HUES6 (cell line): ENCODE data around the gene CARM1.
"Not testable (repeated sequence)": the region's sequence is repeated elsewhere in the genome, so short reads cannot be mapped to it uniquely, and the experiment has no call there.

Experiments
- H3K27ac ChIP-seq: 2 replicates; pipeline ENCODE4 v1.7.0; 2013; ENCODE audit warnings: low read depth, mild to moderate bottlenecking, low read length, inconsistent platforms
- H3K27me3 ChIP-seq: 2 replicates; pipeline ENCODE4 v1.6.1; 2013; ENCODE audit warnings: low read length; ENCODE audit not compliant: control insufficient read depth, insufficient read depth
- H3K36me3 ChIP-seq: 2 replicates; pipeline ENCODE4 v1.6.1; 2013; ENCODE audit warnings: low read length; ENCODE audit not compliant: control insufficient read depth, insufficient read depth
- H3K4me1 ChIP-seq: 2 replicates; pipeline ENCODE4 v1.6.1; 2013; ENCODE audit warnings: low read length; ENCODE audit not compliant: control insufficient read depth, insufficient read depth
- H3K4me3 ChIP-seq: 2 replicates; pipeline ENCODE4 v1.5.1; 2013; ENCODE audit warnings: low read depth, low read length
- H3K9ac ChIP-seq: one replicate; pipeline ENCODE4 v1.6.1; 2013; ENCODE audit warnings: mild to moderate bottlenecking, low read length
- H3K9me3 ChIP-seq: 2 replicates; pipeline ENCODE4 v1.6.1; 2013; ENCODE audit warnings: low read depth, low read length; ENCODE audit not compliant: control insufficient read depth, insufficient read depth

CARM1 gene

DNA sequence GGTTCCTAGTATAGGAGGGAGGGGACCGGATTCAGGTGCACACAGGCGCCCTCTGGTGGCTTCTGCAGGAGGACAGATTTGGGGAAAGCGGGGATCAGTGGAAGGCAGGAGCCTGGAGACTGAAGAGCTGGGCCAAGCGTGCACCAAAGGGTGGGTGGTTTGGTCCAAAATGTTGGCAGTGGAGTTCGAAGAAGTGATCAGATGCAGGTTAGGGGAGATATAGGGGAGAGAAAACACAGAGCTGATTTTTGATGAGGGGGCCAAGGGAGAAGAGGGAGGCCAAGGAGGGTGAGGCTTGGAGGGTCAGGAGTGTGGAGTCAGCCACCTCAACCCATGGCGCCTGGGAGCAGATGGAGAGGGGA, 6.8 kb upstream of the CARM1 start:
- no peaks in the 10 kb centered on the region for H3K27me3 ChIP-seq
- no peak overlapping the region for H3K9ac ChIP-seq
- no peak overlapping the region for H3K4me3 ChIP-seq
- H3K9me3 ChIP-seq = no peaks in the 10 kb centered on the region
- H3K27ac ChIP-seq = no peak overlapping the region
- H3K4me1 ChIP-seq = peaks cover 10% of the 10 kb centered on the region; the same call in 1 of the 2 replicates
- no peaks in the 10 kb centered on the region for H3K36me3 ChIP-seq

DNA sequence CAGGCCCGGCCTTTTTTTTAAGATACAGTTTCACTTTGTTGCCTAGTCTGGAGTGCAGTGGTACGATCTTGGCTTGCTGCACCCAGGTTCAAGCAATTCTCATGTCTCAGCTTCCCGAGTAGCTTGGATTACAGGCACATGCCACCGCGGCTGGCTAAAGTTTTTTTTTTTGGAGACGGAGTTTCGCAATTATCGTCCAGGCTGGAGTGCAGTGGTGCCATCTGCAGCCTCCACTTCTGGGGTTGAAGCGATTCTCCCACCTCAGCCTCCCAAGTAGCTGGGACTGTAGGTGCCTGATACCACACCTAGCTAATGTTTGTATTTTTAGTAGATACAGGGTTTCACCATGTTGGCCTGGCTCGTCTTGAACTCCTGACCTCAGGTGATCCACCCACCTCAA, 4.9 kb upstream of the CARM1 start:
- no peak overlapping the region for H3K4me3 ChIP-seq
- no peaks in the 10 kb centered on the region for H3K9me3 ChIP-seq
- no peaks in the 10 kb centered on the region for H3K36me3 ChIP-seq
- H3K27ac ChIP-seq = no peak overlapping the region
- H3K27me3 ChIP-seq = no peaks in the 10 kb centered on the region
- H3K4me1 ChIP-seq = peaks cover 10% of the 10 kb centered on the region; the same call in 1 of the 2 replicates
- no peak overlapping the region for H3K9ac ChIP-seq

DNA sequence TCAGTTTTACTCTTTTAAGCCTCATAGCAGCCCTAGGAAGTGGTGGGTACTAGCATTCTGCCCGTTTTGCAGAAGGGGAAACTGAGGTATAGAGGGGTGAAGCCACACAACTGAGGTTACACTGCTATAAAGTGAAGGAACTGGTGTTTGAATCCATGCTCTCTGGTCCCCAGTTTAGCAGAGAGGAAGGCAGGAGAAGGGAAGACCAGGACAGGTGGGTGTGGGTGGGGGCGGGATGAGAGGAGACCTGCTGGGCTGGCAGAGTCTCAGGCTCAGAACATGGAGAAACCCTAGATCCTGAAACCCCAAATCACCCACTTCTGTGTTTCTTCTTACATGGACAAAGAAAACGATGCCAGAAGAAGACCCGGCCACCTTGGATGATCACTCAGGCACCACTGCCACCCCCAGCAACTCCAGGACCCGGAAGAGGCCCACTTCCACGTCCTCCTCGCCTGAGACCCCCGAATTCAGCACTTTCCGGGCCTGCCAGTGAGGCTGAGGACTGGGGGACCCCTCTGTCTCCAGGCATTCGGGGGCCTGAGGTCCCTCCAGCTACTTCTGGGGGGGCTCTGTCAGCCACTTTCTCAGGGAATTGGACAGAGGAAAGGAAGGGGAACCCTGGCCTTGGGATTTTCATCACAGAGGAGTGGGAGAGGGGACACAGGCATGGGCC, 2.3 kb upstream of the CARM1 start:
- no peaks in the 10 kb centered on the region for H3K9me3 ChIP-seq
- H3K4me3 ChIP-seq = no peak overlapping the region
- H3K27ac ChIP-seq = no peak overlapping the region
- H3K9ac ChIP-seq = no peak overlapping the region
- no peaks in the 10 kb centered on the region for H3K27me3 ChIP-seq
- H3K4me1 ChIP-seq = peaks cover 9% of the 10 kb centered on the region; the same call in 1 of the 2 replicates
- H3K36me3 ChIP-seq = no peaks in the 10 kb centered on the region

DNA sequence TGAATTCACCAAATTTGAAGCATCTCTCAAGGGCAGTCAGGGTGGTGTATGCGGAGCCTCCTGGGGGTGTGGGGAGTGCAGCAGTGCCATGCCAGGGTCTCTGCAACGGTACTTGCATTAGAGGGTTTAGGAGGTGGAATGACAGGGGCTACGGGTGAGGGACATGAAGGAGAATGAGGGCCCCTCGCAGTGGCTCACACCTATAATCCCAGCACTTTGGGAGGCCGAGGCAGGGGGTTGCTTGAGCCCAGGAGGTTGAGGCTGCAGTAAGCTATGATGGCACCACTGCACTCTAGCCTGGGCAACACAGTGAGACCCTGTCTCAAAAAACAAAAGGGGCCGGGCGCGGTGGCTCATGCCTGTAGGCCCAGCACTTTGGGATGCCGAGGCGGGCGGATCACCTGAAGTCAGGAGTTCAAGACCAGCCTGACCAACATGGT, 1.5 kb upstream of the CARM1 start:
- not testable (repeated sequence) for H3K27ac ChIP-seq, H3K4me3 ChIP-seq, H3K9me3 ChIP-seq, H3K36me3 ChIP-seq, H3K27me3 ChIP-seq, H3K4me1 ChIP-seq
- H3K9ac ChIP-seq = peak overlapping the region; percentile 16

DNA sequence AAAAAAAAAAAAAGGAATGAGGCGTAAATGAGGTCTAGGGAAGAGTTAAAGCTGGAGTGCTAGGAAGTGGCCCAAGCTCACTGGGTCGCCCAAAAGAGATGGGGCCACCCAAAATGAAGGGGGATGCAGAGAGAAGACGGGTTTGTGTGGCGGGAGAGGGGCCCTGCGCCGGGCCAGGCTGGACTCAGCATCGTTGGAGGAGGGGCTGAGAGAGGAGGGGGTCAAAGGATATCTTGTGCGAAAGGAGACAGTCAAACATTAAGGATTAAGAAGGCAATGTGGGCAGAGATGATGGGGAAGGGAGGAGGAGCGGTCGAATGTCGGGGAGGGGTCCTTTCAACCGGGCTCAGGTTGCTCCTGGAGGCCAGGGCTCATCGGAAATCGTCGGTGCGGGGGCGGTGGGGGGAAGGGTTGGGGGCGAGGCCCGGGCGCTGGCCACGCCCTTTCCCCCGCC, 825 bp upstream of the CARM1 start:
- Histone ChIP-seq H3K4me1 (peaks cover 3% of the 10 kb centered on the region; the same call in 1 of the 2 replicates), H3K9ac (peak overlapping the region; percentile 80)

DNA sequence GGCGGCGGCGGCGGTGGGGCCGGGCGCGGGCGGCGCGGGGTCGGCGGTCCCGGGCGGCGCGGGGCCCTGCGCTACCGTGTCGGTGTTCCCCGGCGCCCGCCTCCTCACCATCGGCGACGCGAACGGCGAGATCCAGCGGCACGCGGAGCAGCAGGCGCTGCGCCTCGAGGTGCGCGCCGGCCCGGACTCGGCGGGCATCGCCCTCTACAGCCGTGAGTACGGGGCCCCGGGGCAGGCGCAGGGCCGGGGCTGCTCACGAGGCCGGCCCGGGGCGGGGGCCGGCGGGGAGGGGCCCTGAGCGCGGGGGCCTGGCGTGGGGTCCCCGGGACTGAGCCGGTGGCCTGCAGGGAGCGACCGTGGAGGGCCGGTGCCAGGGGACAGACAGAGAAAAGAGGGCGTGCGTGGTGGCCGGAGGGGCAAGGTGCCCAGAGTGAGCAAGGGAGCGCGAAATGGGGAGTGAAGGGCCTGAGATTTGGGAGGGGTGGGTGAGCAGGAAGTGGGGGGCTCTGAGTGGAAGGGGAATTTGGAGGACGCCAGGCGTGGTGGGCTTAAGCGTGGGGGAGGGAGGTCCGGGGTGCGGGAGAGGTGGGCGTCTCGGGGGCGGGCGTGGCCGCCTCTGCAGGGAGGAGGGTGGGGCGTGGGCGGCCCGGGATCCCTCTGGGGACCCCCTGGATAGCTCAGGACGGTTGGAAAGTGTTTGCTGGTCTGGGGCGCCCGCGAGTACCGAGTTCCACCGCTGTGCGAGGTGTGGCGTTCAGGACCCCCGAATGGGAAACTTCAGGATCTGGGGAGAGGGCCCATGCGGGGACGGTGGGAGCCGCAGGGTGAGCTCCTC, 575 bp downstream of the CARM1 start:
- Histone ChIP-seq H3K27ac (peak overlapping the region; percentile 76; the same call in 1 of the 2 replicates), H3K9me3 (no peaks in the 10 kb centered on the region), H3K4me1 (peaks cover 3% of the 10 kb centered on the region; the same call in 1 of the 2 replicates), H3K36me3 (no peaks in the 10 kb centered on the region), H3K9ac (peak overlapping the region; percentile 88), H3K27me3 (no peaks in the 10 kb centered on the region), H3K4me3 (peak overlapping the region; percentile 96)

More for the DNA sequence above, 825 bp upstream of the CARM1 start:
- no peaks in the 10 kb centered on the region for H3K36me3 ChIP-seq
- peak overlapping the region; percentile 21; the same call in 1 of the 2 replicates for H3K27ac ChIP-seq
- no peaks in the 10 kb centered on the region for H3K9me3 ChIP-seq
- peak overlapping the region; percentile 56 for H3K4me3 ChIP-seq
- H3K27me3 ChIP-seq = no peaks in the 10 kb centered on the region

DNA sequence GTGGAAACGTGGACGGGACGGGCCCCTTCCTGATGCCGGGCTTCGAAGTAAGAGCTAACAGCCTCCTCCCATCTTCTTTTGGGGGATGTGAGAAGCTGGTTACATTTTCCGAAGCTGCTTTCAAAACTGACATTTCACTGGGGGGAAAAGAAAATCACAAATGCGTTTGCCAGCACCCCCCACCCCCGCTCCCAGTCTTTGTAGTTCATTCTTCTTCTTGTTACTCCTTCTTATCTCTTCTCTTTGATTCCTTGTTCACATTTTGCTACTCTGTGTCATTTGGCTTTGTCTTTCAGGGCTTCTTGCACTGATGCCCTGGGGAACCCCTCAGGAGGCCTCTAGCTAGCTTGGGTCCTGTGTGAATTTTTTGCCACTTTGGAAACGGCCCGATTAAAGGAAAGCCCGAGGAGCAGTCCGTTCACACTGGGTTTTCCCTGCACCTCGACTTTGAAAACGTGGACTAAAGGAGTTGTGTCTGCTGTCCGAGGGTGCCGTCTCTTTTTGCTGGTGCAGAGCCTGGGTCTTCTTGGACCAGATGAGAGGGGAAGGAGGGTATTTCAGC, 1.3 kb downstream of the CARM1 start:
- Histone ChIP-seq H3K9me3 (no peaks in the 10 kb centered on the region), H3K9ac (peak overlapping the region; percentile 50), H3K4me3 (peak overlapping the region; percentile 96), H3K27me3 (no peaks in the 10 kb centered on the region), H3K36me3 (no peaks in the 10 kb centered on the region), H3K27ac (peak overlapping the region; percentile 76; the same call in 1 of the 2 replicates), H3K4me1 (peaks cover 3% of the 10 kb centered on the region; the same call in 1 of the 2 replicates)

DNA sequence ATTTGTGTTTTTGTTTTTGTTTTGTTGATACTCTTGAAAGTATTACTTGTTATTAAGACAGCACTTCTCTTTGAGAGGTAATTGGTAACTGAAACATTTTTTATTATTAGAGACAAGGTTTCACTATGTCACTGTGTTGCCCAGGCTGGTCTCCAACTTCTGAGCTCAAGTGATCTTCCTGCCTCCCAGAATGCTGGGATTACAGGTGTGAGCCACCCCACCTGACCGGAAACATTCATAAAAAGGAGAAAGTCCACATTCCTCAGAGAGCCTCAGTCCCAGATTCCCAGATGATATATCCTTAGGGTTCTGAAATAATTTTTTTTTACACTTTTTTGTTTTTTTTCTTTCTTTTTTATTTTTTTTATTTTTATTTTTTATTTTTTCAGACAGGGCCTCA, 2.7 kb downstream of the CARM1 start:
- peaks cover 7% of the 10 kb centered on the region for H3K4me1 ChIP-seq
- H3K9ac ChIP-seq = no peak overlapping the region
- no peak overlapping the region for H3K27ac ChIP-seq
- H3K9me3 ChIP-seq = no peaks in the 10 kb centered on the region
- no peak overlapping the region for H3K4me3 ChIP-seq
- H3K27me3 ChIP-seq = no peaks in the 10 kb centered on the region
- H3K36me3 ChIP-seq = no peaks in the 10 kb centered on the region

DNA sequence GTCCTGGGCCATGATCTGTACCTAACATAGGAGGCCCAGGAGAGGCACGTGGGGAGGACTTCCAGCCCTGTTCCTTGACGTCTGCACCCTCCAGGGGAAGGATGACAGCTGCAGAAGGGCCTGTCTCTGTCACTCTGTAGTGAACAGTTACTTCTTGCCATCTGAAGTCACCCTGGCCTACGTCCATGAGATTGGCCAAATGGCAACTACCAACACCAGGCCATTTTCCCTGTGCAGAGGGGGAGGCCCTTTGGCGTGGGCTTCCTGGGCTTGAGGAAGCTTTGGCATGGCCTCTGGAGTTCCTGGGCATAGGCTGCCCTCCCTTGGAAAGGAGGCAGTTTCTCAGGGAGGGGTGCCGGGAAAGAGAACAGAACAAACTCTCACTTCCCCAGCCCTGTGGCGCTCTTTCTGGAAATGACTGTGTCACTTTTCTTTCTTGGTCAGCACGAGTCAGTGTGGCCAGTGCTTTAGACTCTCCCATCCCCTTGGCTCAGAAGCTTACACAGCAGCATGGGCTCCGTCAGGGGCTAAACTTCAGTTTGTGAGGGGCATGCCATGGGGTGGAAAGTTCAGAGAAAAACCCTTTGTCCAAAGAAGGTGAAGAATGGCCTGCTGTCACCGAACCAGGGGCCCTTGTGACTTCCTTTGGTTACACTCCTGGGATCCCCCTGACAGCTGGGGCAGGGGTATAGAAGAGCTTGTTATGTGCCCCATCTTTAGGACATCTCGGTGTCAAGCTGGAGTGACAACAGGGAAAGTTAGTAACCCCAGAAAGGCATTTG, 5.3 kb downstream of the CARM1 start:
- no peaks in the 10 kb centered on the region for H3K27me3 ChIP-seq
- no peaks in the 10 kb centered on the region for H3K36me3 ChIP-seq
- peak overlapping the region; percentile 17 for H3K9ac ChIP-seq
- H3K9me3 ChIP-seq = no peaks in the 10 kb centered on the region
- no peak overlapping the region for H3K4me3 ChIP-seq
- H3K27ac ChIP-seq = no peak overlapping the region
- H3K4me1 ChIP-seq = peaks cover 30% of the 10 kb centered on the region

DNA sequence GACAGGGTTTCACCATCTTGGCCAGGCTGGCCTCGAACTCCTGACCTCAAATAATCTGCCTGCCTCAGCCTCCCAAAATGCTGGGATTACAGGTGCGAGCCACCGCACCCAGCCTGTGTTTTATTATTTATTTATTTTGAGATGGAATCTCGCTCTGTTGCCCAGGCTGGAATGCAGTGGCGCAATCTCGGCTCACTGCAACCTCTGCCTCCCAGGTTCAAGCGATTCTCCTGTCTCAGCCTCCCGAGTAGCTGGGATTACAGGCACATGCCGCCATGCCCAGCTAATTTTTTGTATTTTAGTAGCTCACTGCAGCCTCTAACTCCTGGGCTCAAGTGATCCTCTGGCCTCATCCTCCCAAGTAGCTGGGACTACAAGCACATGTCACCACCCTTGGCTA, 6.3 kb downstream of the CARM1 start:
- peaks cover 39% of the 10 kb centered on the region for H3K4me1 ChIP-seq
- not testable (repeated sequence) for H3K36me3 ChIP-seq, H3K27me3 ChIP-seq, H3K4me3 ChIP-seq, H3K27ac ChIP-seq, H3K9me3 ChIP-seq, H3K9ac ChIP-seq
